HL-60/S4 treated with retinoic acid at 250 ng/mL for 4 days and 3 days (cell line): ENCODE measurements around the gene CDKN2A.
"Not testable (repeated sequence)": the region's sequence is repeated elsewhere in the genome, so short reads cannot be mapped to it uniquely, and the experiment has no call there.

Source experiments
- in situ Hi-C: fragments of 300-500 bp; cut with MboI; formaldehyde crosslinking; loops from 2 replicates; pipeline ENCODE4 v1.7.0; 2022; ENCODE audit warnings: low sequenced_read_pairs

The CDKN2A gene

DNA sequence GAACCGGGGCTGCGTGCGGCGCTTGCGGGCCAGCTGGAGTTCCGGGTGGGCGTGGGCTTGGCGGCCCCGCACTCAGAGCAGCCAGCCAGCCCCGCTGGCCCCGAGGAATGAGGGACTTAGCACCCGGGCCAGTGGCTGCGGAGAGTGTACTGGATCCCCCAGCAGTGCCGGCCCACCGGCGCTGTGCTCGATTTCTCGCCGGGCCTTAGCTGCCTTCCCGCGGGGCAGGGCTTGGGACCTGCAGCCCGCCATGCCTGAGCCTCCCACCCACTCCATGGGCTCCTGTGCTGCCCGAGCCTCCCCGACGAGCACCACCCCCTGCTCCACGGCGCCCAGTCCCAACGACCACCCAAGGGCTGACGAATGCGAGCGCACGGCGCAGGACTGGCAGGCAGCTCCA is 34.9 kb downstream of the CDKN2A start:
- in situ Hi-C loops = not testable (repeated sequence)

DNA sequence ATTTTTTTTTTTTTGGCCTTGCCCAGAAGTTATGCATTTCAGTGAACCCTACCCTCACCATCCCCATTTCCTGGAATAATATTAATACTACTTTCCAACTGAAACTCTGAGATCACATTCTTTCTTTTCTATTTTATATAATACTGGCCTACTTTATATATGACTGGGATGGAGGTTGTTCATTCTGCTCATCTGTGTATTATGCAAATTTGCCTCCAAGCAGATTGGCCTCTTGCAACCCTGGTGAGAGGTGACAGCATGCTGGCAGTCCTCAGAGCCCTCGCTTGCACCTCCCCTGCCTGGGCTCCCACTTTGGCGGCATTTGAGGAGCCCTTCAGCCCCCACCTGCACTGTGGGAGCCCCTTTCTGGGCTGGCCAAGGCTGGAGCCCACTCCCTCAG is 35.4 kb downstream of the CDKN2A start:
- in situ Hi-C loops = no loop called here

DNA sequence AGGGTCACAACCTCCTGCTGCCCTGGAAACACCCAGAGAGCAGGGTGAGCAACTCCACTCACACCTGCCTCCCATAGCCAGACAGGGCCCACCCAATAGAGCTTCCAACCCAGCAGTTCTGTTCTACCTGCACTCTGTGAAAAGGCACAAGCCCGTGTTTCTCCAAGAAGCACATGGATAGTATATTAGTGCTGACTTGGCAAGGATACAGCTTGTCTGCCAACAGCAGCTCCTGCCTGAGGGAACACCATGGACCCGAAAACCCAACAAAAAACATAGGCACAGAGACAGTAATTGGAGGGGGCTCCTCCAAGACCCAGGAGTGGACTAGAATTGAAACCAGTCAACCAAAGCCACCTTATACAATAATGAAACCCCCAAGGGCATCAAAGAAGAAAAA is 48.6 kb downstream of the CDKN2A start:
- in situ Hi-C loops = no loop called here

DNA sequence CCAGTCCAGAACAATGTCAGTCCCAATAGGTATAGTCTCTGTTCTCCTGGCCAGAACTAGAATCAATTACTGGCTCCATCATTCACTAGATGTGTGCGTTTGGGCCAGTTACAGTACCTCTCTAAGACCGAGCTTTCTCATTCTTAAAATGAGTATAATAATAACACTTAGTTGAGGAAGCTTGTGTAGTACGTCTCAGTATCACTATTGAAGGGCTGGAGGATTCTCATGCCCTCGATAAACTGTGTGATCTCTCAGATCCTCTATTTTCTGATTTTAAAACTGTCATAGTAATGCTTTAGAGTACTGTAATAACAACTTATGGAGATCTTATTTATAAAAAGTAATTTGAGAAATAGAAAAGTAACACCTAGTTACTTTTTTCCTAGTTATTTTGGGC is 50.7 kb downstream of the CDKN2A start:
- in situ Hi-C loops = no loop called here

DNA sequence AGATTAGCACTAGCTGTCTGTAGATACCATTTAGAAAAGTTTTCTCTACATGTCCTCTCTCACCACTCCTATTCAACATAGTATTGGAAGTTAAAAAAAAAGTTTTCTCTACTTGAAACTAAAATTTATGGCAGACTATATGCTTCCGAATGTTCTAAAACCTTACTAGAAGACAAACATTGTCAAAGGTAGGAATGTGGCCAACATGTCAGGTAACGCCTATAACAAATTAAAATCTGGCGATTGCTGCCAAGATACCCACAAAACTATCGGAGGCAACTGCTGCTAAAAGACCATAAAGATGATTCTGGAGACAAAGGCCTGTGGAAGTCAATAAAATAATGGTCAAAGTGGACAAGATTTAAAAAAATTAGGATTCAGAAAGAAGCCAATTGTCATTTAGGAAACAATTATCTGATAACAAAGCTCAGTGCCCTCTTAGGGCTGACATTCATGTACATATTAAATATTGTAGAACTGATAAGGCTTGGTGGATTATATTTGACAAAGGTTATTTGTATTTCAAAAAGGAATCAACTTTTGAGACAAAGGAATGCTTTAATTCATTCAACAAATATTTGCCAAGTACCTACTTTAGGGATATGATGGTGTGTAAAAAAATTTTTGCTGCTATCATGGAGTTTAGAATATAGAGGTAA is 52.7 kb downstream of the CDKN2A start:
- in situ Hi-C loops = no loop called here

DNA sequence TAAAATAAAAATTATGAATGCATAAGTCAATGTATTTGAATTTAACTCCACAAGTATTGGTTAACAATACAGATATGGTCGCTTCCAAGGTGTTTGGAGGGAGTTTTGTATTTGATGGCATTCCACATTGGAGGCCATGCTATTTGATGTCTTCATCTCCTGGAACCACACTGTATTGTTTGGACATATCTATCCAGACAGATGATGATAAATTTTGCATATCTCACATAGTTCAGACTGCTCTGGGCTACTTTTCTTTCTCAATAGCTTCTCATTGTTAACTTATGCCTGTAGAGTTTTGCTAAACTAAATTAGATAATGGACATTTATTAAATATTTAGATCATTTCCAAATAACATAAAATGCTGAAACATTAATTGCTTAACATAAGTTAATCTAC is 58.0 kb downstream of the CDKN2A start:
- in situ Hi-C loops = no loop called here

DNA sequence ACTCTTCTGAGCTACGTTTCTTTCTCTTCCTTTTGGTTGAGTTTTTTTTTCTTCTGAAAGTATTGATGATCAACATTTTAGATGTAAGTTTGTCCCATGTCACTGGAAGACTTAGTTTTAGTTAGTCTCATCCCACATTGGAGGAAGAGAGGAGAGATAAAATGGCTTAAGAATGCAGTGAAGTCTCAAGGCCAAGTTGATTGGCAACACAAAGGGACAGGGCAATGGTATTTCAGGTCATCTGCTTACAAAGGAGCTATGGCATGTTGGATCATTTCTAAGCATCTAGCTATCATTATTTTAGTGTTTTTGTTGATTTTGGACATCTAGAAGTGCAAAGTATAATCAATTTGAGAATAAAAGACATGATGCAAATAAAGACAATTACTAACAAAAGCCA is 58.6 kb downstream of the CDKN2A start:
- in situ Hi-C loops = no loop called here

DNA sequence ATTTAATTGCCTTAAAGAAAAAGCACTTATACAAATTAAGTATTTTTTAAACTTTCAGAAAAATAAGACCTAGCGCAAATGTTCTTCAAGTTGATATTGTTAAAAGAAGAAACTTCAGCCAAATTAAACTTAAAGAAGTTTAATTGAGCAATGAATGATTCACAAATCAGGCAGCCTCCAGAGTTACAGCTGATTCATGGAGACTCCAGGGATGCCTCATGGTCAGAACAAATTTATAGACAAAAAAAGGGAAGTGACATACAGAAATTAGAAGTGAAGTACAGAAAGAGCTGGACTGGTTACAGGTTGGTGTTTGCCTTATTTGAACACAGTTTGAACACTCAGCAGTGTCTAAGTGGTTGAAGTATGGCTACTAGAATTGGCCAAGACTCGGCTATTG is 60.3 kb downstream of the CDKN2A start:
- in situ Hi-C loops = no loop called here

DNA sequence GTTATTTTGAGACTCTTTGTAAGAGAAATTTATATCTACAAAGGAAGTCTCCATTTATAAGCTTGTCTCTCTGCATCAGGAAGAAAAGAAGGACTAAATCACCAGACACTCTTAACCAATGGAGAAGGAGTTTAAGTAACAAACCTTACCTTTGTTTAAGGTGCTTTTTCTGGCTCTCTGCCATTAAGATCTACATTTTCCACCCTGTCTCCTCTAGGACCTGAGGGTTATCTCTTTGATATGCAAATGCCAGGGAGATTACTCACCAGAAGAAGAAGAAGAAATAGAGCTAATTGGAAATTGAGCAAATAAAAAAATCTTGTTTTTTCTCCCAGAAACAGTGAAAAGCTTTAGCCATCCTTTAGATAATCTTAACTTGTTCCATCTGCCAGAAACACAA is 60.9 kb downstream of the CDKN2A start:
- in situ Hi-C loops = no loop called here

DNA sequence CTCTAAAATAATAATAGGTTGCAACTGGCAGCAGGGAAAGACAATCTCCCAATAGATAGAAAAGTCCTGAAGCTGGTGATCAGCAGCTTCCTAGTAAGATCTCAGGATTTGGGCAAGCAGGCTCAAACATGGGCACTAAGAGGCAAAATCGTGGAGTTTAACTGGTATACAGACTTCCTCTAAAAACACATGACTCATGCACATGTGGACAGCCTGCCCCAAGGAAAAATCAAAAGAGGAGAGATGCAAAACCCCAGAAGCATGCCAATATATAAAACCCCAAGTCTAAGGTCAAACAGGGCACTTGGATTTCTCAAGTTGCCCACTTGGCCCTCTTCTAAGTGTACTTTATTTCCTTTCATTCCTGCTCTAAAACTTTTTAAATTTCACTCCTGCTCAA is 62.8 kb downstream of the CDKN2A start:
- in situ Hi-C loops = no loop called here

DNA sequence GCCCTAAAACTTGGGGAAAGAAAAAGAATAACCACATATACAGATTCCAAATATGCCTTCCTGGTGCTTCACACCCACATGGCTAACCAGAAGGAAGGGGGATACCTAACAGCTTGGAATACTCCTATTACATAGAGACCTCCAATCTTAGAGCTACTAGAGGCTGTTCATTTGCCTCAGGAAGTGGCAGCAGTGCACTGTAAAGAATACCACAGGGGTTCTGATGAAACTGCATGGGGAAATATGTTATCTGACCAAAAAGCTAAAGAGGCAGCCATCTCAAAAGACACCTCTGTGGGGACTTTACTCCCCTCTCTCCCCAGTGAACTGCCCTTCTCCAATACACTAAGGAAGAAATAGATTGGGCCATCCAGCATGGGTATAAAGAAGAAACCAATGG is 66.4 kb downstream of the CDKN2A start:
- in situ Hi-C loops = no loop called here

DNA sequence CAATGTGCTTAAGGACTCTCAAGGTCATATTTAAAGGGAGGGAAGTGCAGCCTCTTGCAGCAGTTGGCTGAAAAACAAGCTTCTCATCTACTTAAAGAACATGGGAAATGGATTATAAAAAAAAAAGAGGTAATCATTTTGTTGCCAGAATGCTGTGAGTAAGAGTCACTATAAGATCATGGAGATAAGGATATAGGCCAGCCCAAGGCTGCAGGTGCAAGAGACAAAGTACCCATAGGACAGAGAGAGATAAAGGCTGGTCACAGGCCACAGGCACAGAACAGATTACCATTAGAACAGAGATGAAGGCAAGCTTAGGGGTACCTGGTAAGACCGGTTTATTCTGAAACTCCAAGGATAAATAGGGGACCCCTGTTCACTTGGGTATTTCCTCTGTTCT is 70.5 kb downstream of the CDKN2A start:
- in situ Hi-C loops = no loop called here

DNA sequence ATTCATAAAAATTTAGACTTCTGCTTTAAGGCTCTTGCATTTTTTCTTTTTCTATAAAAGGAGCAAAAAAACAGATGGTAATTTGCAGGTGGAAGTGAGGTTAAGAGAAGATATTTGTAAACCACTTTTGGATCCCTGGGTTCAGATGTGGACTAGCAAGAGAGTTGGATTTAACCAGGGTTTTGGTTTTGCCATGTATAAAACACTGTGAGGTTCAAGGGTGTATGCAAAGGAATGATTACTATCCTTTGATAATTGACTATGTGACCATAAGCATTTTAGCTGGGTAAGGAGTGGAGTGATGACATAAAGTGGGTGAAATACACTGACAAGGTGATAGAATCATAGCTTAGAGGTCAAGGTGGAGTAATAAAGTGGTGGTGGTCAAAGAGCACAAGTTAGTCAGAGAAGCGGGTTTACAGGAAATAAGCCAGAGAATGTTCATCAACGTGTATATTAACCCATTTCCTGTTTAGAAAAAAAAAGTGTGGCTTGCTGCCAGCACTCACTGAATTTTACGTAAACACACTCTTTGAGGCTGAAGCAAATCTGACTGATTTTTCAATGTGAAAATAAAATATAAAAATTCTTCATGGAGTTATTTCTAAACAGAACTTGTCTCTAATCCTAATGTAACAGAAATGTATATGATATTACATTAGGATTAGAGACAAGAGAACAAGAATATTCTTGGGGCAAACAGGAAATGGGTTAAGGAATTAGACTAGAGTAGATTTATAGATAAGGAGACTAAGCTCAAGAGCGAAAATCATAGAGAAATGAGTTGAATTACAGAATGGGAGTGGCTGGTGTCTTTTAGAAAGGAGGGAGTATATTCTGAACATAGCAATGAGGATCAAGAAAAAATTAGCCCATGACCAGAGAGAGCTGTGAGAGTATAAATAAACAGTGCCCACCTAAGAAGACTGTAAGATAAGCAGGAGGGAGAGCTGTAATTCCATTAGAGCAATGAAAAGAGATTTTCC is 74.5 kb downstream of the CDKN2A start:
- in situ Hi-C loops = no loop called here
